ENCODE results near the gene ARHGEF10L.
A peak's percentile ranks its signal among the peaks of the same experiment; 100 is the strongest.

ARHGEF10L gene

DNA sequence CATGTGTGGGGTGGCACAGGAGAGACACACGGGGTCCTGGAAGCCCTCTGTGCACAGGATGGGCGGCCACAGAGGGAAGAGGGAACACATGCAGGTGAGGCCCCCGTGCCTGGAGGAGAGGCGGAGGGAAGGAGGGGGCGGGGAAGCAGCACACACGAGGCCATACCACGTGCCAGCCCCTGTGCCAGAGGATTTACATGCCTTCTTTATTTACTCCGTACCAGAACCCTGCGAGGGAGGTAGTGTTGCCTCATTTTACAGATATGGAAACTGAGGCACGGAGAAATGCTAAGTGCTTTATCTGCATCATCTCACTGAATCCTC, 56.1 kb downstream of the ARHGEF10L start:
- DNase-seq (ENCODE audit: low spot score) = no peak
- peak overlapping the region; percentile 67 to 70 for H3K27ac ChIP-seq

DNA sequence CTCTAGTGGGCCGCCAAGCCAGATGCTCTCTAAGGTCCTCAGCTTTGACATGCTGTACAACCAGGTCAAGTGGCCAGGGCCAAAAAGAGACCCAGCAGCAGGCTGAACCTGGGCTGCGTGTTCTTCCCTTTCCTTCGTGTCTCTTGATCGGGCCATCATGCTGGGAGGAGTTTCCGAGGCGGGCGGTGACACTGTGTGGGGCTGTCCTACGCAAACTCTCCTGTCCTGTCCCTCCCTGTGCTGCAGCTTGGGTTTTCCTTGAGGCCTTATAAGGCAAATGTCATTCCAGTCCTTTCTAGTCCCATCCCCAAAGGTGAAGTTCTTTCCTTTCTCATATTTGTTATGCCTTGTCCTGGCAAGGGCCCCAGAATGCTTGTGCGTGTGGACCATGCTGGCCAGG, 56.7 kb downstream of the ARHGEF10L start:
- no peak for DNase-seq (ENCODE audit: low spot score)
- H3K4me3 ChIP-seq = no peak overlapping the region
- TF ChIP-seq, protein P1, sequence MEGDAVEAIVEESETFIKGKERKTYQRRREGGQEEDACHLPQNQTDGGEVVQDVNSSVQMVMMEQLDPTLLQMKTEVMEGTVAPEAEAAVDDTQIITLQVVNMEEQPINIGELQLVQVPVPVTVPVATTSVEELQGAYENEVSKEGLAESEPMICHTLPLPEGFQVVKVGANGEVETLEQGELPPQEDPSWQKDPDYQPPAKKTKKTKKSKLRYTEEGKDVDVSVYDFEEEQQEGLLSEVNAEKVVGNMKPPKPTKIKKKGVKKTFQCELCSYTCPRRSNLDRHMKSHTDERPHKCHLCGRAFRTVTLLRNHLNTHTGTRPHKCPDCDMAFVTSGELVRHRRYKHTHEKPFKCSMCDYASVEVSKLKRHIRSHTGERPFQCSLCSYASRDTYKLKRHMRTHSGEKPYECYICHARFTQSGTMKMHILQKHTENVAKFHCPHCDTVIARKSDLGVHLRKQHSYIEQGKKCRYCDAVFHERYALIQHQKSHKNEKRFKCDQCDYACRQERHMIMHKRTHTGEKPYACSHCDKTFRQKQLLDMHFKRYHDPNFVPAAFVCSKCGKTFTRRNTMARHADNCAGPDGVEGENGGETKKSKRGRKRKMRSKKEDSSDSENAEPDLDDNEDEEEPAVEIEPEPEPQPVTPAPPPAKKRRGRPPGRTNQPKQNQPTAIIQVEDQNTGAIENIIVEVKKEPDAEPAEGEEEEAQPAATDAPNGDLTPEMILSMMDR (IDR thresholded peaks at IDR 0.05) = no peak
- H3K27ac ChIP-seq = peak overlapping the region; percentile 67 to 70

More for the DNA sequence above, 56.1 kb downstream of the ARHGEF10L start:
- TF ChIP-seq, protein P1 (IDR thresholded peaks at IDR 0.05) = no peak
- H3K4me3 ChIP-seq = no peak overlapping the region

DNA sequence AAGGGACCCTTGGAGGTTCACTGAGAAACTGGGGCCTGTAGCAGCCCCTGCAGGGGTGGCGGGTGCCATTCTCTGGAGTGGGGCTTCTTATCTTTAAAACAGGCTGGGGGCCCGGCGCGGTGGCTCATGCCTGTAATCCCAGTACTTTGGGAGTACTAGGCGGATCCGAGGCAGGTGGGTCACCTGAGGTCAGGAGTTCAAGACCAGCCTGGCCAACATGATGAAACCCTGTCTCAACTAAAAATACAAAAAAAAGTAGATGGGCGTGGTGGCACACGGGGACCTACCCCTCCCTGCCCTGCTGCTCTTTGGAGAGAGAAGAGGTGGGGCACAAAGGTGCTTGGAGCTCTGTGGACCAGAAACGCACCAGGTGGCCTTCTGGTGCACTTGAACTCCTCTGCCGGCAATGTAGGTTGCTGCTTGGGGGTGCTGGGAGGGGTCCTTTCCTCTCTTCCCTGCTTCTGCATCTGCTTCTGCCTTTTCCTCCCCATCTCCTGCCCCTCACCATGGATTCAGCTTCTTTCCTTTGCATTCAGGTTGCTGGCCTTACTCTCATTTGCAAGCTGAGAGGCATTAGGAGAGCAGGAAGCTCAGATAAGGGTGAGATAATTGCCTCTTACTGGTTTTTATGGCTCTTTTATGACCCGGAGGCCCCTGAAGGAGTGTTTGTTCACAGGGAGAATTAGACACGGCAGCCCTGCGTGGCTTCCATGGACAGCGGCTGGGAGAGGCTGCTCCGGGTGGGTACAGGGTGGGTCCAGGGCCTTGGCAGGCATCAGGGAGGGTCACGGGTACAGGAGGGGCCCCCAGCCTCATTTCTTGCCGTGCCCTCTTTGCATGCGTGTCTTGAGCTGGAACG, 57.4 kb downstream of the ARHGEF10L start:
- no peak for DNase-seq (ENCODE audit: low spot score)
- peak overlapping the region; percentile 67 to 70 for H3K27ac ChIP-seq
- TF ChIP-seq, protein P1 (IDR thresholded peaks at IDR 0.05) = no peak
- H3K4me3 ChIP-seq = no peak overlapping the region

DNA sequence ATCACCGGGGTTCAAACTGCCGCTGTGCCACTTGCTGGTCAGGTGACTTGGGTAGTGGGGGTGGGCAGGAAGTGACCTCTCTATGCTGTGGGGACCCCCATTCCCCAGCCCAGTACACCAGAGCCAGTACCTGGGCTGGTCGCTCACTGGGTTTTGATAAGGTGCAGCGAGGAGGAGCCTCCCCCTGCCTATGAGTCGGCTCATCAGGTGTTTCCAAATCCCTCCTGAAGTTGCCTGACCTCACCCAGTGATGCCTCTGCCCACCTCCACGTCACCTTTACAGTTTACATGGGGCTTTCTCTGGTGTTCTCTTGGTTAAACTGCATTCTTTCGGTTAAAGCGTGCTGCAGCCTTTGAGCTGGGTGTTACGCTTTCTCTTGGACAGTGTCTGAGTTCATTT, 58.2 kb downstream of the ARHGEF10L start:
- TF ChIP-seq, protein P1 (IDR thresholded peaks at IDR 0.05) = no peak
- Histone ChIP-seq H3K4me3 (no peak overlapping the region), H3K27ac (peak overlapping the region; percentile 67 to 70)
- DNase-seq (ENCODE audit: low spot score) = no peak

DNA sequence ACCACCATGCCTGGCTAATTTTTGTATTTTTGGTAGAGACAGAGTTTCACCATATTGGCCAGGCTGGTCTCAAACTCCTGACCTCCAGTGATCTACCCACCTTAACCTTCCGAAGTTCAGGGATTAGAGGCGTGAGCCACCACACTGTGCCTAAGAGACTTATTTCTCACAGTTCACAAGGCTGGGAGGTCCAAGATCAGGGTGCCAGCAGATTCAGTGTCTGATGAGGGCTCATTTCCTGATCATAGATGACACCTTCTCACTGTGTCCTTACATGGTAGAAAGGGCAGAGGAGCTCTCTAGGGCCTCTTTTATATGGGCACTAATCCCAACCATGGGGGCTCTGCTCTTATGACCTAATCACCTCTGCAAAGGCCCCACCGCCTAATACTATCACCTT, 58.8 kb downstream of the ARHGEF10L start:
- DNase-seq (ENCODE audit: low spot score) = no peak
- TF ChIP-seq, protein P1 (IDR thresholded peaks at IDR 0.05) = no peak
- Histone ChIP-seq H3K4me3 (no peak overlapping the region), H3K27ac (peak overlapping the region; percentile 0 to 59)

DNA sequence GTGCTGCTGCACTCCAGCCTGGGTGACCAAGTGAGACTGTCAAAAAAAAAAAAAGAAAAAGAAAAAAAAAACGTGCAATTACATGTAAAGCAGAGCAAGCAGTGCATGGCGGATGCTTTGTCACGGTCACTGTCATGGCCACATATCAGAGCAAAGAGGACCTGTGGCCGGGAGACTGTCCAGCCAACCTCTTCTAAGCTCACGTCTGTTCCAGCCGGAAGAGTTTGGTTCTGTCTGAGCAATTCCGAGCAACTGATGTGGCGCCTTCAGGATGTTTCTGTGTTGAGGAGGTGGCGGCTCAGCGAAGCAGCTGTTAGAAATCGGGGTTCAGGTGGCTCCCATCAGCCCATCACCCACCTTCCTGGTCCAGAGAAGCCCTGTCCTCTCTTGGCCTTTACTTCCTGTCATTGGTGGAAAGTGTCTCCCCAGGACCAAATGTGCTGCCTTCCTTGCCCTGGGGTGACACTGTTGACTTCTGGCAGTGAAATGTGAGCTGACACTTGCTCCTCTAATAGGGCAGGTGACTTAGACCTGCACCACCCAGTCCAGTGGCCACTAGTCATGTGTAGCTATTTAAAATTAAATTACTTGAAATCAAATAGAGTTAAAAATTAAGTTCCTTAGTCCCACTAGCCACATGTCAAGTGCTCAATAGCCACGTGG, 59.9 kb downstream of the ARHGEF10L start:
- no peak for DNase-seq (ENCODE audit: low spot score)
- peak overlapping the region; percentile 58 to 64 for H3K27ac ChIP-seq
- H3K4me3 ChIP-seq = no peak overlapping the region
- TF ChIP-seq, protein P1 (IDR thresholded peaks at IDR 0.05) = no peak

DNA sequence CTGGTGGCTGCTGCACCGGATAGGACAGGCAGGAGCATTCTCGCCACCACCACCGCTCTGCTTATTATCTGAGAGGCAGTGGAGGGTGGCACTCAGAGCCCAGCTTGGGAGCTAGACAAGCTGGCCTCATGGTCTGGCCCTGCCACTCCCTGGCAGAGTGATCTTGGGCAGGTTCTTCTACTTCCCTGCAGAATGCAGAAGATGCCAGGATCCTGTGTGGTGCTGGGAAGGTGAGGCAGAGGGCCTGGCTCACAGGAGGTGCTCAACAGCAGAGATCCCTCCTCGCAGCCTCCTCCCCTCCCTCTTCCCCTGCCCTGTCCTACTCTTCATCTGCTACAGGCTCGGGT, 60.4 kb downstream of the ARHGEF10L start:
- H3K27ac ChIP-seq = peak overlapping the region; percentile 58 to 64
- H3K4me3 ChIP-seq = no peak overlapping the region
- no peak for DNase-seq (ENCODE audit: low spot score)
- TF ChIP-seq, protein P1 (IDR thresholded peaks at IDR 0.05) = no peak

Measured in coronary artery (tissue), 2 donors.